T1000 (cell line): ENCODE results near the gene PHF21B.

Experiments
- DNase-seq: peaks from one replicate; lab custom pipeline; 2025; ENCODE audit warnings: mixed read lengths; lab: John Stamatoyannopoulos, UW

PHF21B gene

GRCh38 chr22:44892803-44893730 lies 116.7 kb downstream of the PHF21B start:
- no peak for DNase-seq

- DNase-seq, result no peak
These were observed 117.6 kb downstream of the PHF21B start for GRCh38 chr22:44892243-44892642.

GRCh38 chr22:44891791-44892190 lies 118.0 kb downstream of the PHF21B start:
- DNase-seq, result no peak

- no peak for DNase-seq
These were observed 118.5 kb downstream of the PHF21B start for GRCh38 chr22:44891293-44891747.

GRCh38 chr22:44890416-44891292 lies 119.2 kb downstream of the PHF21B start:
- no peak for DNase-seq

- DNase-seq, result no peak
These were observed 120.4 kb downstream of the PHF21B start for GRCh38 chr22:44889255-44889878.

GRCh38 chr22:44888491-44889254 lies 121.1 kb downstream of the PHF21B start:
- no peak for DNase-seq

GRCh38 chr22:44887941-44888366 lies 121.9 kb downstream of the PHF21B start:
- no peak for DNase-seq

GRCh38 chr22:44885806-44886360 lies 123.9 kb downstream of the PHF21B start:
- DNase-seq, result no peak

GRCh38 chr22:44884968-44885805 lies 124.6 kb downstream of the PHF21B start:
- no peak for DNase-seq

GRCh38 chr22:44884562-44884961 lies 125.2 kb downstream of the PHF21B start:
- DNase-seq, result no peak

GRCh38 chr22:44883011-44883421 lies 126.8 kb downstream of the PHF21B start:
- no peak for DNase-seq

GRCh38 chr22:44882226-44882905 lies 127.4 kb downstream of the PHF21B start:
- no peak for DNase-seq

GRCh38 chr22:44881624-44882023 lies 128.2 kb downstream of the PHF21B start:
- no peak for DNase-seq

- no peak for DNase-seq
These were observed 129.1 kb downstream of the PHF21B start for GRCh38 chr22:44880610-44881290.

- no peak for DNase-seq
These were observed 130.5 kb downstream of the PHF21B start for GRCh38 chr22:44879301-44879680.

GRCh38 chr22:44878483-44879300 lies 131.1 kb downstream of the PHF21B start:
- no peak for DNase-seq

GRCh38 chr22:44876921-44877320 lies 132.9 kb downstream of the PHF21B start:
- DNase-seq, result no peak
